ENCODE data around the gene RNF114.

DNA sequence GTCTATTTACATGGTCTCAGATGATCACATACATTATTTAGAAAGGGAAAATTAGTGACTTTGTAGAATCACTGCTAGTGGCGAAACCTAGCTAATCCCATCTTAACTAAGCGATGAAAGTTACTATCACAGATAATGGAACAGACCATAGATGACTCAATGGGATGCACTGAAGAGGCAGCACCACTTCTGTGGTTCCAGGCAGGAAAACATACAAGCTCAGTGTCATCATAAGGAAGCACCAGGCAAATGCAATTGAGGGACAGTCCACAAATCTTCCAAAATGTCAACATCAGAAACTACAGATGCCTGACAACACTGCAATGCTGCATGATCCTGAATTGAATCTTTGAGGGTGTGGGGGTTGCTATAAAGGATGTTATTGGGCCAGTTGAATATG is 30.7 kb downstream of the RNF114 start:
- TF ChIP-seq, protein P1, sequence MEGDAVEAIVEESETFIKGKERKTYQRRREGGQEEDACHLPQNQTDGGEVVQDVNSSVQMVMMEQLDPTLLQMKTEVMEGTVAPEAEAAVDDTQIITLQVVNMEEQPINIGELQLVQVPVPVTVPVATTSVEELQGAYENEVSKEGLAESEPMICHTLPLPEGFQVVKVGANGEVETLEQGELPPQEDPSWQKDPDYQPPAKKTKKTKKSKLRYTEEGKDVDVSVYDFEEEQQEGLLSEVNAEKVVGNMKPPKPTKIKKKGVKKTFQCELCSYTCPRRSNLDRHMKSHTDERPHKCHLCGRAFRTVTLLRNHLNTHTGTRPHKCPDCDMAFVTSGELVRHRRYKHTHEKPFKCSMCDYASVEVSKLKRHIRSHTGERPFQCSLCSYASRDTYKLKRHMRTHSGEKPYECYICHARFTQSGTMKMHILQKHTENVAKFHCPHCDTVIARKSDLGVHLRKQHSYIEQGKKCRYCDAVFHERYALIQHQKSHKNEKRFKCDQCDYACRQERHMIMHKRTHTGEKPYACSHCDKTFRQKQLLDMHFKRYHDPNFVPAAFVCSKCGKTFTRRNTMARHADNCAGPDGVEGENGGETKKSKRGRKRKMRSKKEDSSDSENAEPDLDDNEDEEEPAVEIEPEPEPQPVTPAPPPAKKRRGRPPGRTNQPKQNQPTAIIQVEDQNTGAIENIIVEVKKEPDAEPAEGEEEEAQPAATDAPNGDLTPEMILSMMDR (IDR thresholded peaks at IDR 0.05; ENCODE audit: low read depth, low read length, poor library complexity, severe bottlenecking) = no peak
- no peak for TF ChIP-seq EZH2phosphoT487 (IDR thresholded peaks at IDR 0.05; ENCODE audit: borderline replicate concordance, low read length)

Data from DOHH2 (cell line).